ENCODE data around the gene CORIN.

DNA sequence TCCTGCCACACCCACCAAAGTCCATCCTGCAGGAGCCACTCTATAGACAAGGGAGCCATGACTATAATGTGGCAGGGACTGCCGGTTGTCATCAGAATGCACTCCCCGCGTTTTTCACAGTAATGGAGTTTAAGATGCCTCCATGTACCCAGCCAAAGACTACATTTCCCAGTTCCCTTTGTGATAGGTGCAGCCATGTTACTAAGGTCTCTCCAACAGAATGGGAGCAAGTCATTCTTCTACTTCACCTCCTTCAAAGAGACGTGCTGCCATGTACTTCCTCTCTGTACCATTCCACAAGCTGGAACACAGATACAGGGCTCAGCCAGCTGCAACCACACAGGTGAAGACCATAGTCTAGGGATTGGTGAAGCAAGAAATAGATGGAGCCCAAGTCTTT, 126.7 kb downstream of the CORIN start:
- TF ChIP-seq SP1 (IDR thresholded peaks at IDR 0.05) (no peak), ARNT (IDR thresholded peaks at IDR 0.05) (no peak), CTBP1 (IDR thresholded peaks at IDR 0.05; ENCODE audit: borderline replicate concordance) (no peak), FOXK2 (IDR thresholded peaks at IDR 0.05) (no peak), BHLHE40 (IDR thresholded peaks at IDR 0.05; ENCODE audit: borderline replicate concordance) (no peak), L3MBTL2 (conservative IDR thresholded peaks at IDR 0.05) (no peak), FOXM1 (IDR thresholded peaks at IDR 0.05; ENCODE audit: borderline replicate concordance) (no peak), FOXA1 (IDR thresholded peaks at IDR 0.05) (no peak), ELF4 (IDR thresholded peaks at IDR 0.05) (no peak), LEF1 (IDR thresholded peaks at IDR 0.05; ENCODE audit: borderline replicate concordance) (no peak)
- TF ChIP-seq, protein P1, sequence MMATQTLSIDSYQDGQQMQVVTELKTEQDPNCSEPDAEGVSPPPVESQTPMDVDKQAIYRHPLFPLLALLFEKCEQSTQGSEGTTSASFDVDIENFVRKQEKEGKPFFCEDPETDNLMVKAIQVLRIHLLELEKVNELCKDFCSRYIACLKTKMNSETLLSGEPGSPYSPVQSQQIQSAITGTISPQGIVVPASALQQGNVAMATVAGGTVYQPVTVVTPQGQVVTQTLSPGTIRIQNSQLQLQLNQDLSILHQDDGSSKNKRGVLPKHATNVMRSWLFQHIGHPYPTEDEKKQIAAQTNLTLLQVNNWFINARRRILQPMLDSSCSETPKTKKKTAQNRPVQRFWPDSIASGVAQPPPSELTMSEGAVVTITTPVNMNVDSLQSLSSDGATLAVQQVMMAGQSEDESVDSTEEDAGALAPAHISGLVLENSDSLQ (IDR thresholded peaks at IDR 0.05): no peak

Data from HEK293T (cell line).